Activated T-cell treated with anti-CD3 and anti-CD28 coated beads for 1 hour (primary cell): Measurements from ENCODE around the gene GBA2.

Source experiments
- DNase-seq: peaks from one replicate; pipeline ENCODE4 v3.0.0-alpha.2; 2020; ENCODE audit warnings: low read depth

Gene GBA2

GRCh38 chr9:35737143-35737542, 11.9 kb downstream of the GBA2 start:
- no peak for DNase-seq

DNA sequence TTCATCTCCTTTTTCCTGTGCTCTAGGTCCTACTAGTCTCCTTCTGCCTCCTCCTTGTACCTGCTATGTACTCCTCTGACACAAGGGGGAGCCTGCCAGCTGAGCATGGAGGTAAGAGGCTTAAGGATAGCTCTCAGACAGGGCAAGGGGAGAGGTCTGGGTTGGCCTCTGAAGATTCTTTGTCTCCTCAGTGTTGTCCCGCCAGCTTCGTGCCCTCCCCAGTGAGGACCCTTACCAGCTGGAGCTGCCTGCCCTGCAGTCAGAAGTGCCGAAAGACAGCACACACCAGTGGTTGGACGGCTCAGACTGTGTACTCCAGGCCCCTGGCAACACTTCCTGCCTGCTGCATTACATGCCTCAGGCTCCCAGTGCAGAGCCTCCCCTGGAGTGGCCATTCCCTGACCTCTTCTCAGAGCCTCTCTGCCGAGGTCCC, 12.8 kb downstream of the GBA2 start:
- peak; percentile 49 for DNase-seq

GRCh38 chr9:35734096-35734495, 14.9 kb downstream of the GBA2 start:
- no peak for DNase-seq

GRCh38 chr9:35732800-35733541, 16.1 kb downstream of the GBA2 start:
- DNase-seq = no peak

DNA sequence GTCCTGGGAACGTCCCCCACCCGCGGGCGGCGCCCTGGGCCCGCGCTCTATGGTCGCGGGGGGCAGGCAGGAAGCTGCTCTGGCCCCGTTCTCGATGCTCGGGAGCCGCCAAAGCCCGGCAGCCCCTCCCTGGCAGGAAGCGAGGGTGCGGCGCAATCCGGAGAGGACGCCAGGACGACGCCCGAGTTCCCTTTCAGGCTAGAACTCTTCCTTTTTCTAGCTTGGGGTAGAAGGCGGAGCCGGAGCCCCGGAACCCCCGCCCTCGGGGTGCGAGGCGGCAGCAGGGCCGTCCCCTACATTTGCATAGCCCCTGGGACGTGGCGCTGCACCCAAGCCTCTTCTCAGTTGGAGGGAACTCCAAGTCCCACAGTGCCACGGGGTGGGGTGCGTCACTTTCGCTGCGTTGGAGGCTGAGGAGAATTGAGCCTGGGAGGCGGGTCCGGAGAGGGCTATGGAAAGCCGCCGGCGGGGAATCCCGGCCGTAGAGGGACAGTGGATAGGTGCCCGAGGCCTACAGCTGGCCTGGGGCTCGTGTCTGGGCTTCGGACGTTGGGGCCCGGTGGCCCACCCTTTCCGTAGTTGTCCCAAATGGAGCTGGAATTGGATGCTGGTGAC, 16.7 kb downstream of the GBA2 start, which contains the start of the genes CREB3 and TLN1:
Gene CREB3 (plus strand): TSS at position 482 of the 615 bp plus-strand sequence. CDS start 107 bp downstream, at position 589.
Gene TLN1 (minus strand): TSS at position 11 of the 615 bp plus-strand sequence. CDS start 6,501 bp downstream, outside the sequence.
- peak; percentile 92 for DNase-seq

DNA sequence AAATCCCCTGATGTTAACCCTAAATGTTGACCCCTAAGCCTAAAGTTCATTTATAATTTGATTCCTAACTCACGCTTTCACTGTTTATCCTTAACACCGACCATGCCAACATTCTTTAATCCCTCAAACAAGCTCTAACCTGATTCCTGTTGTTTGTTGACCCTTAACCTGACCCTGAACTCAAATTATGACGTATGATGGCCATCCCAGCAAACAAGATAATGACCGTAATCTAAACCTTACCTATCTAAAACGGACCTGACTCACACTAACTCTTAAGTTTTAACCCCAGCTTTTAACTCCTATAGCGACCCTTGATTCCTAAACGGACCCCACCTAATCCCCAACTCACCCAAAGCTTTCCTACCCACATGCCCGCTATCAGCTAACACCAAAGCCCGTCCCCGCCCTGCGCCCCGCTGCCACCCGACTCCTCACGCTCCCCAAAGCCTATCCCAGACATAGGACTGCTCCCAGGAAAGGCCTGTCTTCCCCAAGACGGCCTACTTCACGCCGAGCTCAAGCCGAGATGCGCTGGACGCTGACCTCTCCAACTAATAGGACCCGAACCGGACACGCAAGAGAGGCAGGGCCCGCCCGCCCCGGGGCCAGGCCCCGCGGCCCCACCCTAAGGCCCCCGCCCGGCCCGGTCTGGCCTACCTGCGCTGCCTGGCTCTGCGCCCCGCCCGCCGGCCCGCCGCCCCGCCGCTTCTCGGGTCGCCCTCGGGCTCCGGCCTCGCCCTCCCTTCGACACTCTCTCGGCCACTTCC, 17.4 kb downstream of the GBA2 start:
- no peak for DNase-seq

- no peak for DNase-seq
These were observed 18.6 kb downstream of the GBA2 start for GRCh38 chr9:35730486-35730854.

GRCh38 chr9:35729700-35730485, 19.1 kb downstream of the GBA2 start:
- DNase-seq = no peak

GRCh38 chr9:35729101-35729500, 19.9 kb downstream of the GBA2 start:
- DNase-seq = no peak

- DNase-seq = no peak
These were observed 20.7 kb downstream of the GBA2 start for GRCh38 chr9:35728041-35728971.

DNA sequence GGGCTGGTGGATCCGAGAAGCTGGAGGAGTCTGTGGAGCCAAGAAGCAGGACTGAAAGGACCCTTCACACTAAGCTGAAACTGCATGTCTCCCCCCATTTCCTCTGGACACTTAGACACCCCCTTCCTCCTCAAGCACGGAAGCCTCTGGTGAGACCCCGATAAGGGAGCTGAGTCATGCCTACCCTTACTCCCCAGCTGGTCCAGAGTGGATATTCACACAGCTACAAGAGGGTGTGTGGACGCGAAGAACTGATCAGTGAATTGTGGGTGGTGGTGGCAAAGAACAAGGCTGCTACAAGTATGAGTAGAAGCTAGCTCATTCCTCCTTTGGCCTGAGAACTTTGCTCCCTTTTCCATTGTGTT, 21.4 kb downstream of the GBA2 start:
- DNase-seq = no peak

GRCh38 chr9:35726931-35727330, 22.1 kb downstream of the GBA2 start:
- DNase-seq = peak; percentile 21

GRCh38 chr9:35725362-35725761, 23.7 kb downstream of the GBA2 start:
- no peak for DNase-seq

DNA sequence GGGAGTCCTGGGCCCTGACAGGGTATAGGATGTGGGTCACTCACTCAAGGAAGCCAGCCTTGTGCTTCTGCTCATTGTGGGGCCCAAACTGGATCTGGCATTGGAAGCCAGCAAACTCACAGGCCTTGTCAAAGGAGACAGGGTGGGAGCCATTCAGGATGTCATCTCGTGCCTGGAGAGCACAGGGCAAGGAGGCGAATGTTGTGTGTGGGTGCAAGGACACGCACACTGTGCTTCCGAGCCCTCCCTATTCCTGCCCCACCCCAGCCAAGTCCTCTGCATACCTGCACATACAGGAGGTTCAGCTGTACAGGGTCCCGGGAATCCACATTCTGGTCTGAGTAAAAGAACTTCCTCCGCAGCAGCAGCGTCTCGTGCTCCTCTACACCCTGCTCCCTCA, 25.1 kb downstream of the GBA2 start:
- no peak for DNase-seq

DNA sequence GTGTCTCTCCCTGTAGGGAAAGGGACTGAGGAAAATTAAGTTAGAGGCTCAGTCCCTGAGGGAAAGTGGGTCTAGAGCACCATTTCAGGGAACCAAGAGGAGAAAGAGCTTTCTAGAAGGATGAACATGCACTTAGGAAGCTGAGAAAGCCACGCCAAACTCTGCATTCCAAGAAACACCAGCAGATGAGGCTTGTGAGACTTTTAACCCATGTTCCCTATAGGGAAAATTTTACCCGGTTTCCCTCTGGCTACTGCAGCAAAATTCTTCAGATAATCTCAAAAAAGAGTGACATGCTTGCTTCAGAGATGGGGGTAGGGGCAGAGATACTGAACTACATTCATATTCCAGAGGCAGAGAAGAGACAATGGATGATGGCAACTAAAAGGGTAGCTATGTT, 25.6 kb downstream of the GBA2 start:
- DNase-seq = no peak

DNA sequence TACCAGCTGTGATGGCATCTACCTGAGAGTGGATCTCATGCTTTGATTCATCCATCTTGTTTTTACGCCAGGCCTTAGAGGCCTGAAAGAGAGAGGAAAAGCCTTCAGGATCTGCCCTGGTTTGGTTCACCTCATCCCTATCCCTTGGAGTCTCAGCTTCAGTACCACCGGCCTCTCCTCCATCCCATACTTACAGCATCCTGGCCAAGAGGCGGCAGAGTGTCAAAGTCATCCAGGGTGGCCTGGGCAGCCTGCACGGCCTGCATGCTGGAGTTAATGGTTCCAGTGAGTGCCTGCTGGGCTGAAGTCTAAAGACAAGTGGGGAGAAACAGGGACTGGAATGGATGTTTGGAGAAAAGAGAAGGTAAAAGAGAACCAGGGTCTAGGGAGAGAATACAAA, 29.5 kb downstream of the GBA2 start:
- no peak for DNase-seq

DNA sequence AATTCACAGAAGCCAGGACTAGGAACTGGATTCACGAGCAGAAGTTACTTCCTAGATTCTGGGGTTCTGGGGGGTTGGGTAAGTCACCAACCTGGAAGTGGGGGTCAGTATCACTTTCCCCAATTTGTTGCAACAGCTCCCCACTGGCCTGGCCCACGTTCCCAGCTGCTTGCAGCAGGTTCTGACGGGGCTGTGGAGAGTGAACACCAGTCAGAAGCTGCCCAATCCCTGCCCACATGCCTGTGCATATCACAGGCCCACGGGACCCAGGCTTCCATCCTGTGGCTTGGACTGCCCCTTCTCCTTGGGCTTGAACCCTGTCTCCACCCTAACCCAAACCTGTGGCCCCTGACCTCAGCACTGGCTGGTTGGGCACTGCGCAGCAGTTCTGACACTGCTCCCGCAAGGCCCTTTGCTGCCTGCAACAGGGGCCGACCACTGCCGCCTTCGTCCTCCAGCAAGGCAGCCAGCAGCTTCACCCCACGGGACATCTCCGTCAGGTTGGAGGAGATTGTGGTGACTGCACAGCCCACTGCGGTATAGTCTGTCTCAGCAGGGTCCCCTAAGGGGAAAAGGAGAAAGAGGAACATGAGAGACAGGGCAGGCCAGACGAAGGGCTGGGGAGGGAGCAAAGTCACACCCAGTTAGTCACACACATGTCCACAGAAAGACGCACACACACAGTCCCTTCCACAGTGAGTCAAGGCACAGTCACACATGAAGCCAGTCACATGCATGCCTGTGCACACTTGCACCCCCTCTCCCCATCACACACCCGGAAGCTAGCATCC, 30.1 kb downstream of the GBA2 start:
- DNase-seq = no peak

- DNase-seq = no peak
These were observed 31.7 kb downstream of the GBA2 start for GRCh38 chr9:35717132-35717870.

- DNase-seq = no peak
These were observed 32.8 kb downstream of the GBA2 start for GRCh38 chr9:35716230-35716629.
